PC-9 (cell line): ENCODE results near the gene DOCK9. TPM values are rescaled to one million over a fixed set of nuclear protein-coding genes. Genes with fewer than 3 reads are reported as not detected.

Experiments used
- BruUV-seq: library from RNA; stranded (reverse); fragments of 400-500 nt; replicated peaks from 2 replicates; lab custom pipeline; 2021; lab: Mats Ljungman, UMichigan
- CTCF ChIA-PET: fragments of 300-600 bp; sonication (Branson Sonifier 250); formaldehyde crosslinking; loops from one replicate; lab custom pipeline; 2022; ENCODE audit warnings: antibody characterized with exemption; lab: Charles Lee
- POLR2A ChIA-PET: fragments of 300-600 bp; sonication (Branson Sonifier 250); formaldehyde crosslinking; loops from one replicate; lab custom pipeline; 2022; ENCODE audit warnings: antibody characterized with exemption; ENCODE audit not compliant: unreplicated experiment; lab: Charles Lee
- DNase-seq, 2 experiments: peaks; one replicate each; pipeline versions ENCODE4 v3.0.0 to v3.0.0-alpha.2; 2015 to 2022; ENCODE audit warnings: mixed read lengths in 1 of 2
- H2AFZ ChIP-seq: fragments of 200-600 bp; sonication (generic); 2 replicates; pipeline ENCODE4 v1.8.1; 2017; ENCODE audit warnings: antibody characterized with exemption
- H3F3A ChIP-seq: fragments of 200-600 bp; sonication (generic); 2 replicates; pipeline ENCODE4 v1.8.1; 2017; ENCODE audit warnings: antibody characterized with exemption, mild to moderate bottlenecking, low read depth; ENCODE audit not compliant: insufficient read depth
- H3K27ac ChIP-seq: fragments of 200-600 bp; sonication (generic); 2 replicates; pipeline ENCODE4 v1.6.1; 2016; ENCODE audit warnings: mixed run types
- H3K27me3 ChIP-seq: fragments of 200-600 bp; sonication (generic); 2 replicates; pipeline ENCODE4 v1.6.1; 2016; ENCODE audit warnings: low read depth, mixed run types; ENCODE audit not compliant: insufficient read depth
- H3K36me3 ChIP-seq: fragments of 200-600 bp; sonication (generic); 2 replicates; pipeline ENCODE4 v1.6.1; 2016; ENCODE audit warnings: low read depth, mixed run types
- H3K4me1 ChIP-seq: fragments of 200-600 bp; sonication (generic); replicated peaks from 2 replicates; pipeline ENCODE4 v1.6.1; 2016; ENCODE audit warnings: mixed run types; ENCODE audit not compliant: insufficient read depth
- H3K4me2 ChIP-seq: fragments of 200-600 bp; sonication (generic); 2 replicates; pipeline ENCODE4 v1.6.1; 2017; ENCODE audit warnings: mixed run types
- H3K4me3 ChIP-seq: fragments of 200-600 bp; sonication (generic); 2 replicates; pipeline ENCODE4 v1.6.1; 2016; ENCODE audit warnings: mixed run types
- H3K79me2 ChIP-seq: fragments of 200-600 bp; sonication (generic); 2 replicates; pipeline ENCODE4 v1.6.1; 2017; ENCODE audit warnings: low read depth, mixed run types
- H3K9me2 ChIP-seq: fragments of 200-600 bp; sonication (generic); 2 replicates; pipeline ENCODE4 v1.8.1; 2017; ENCODE audit warnings: mild to moderate bottlenecking; ENCODE audit not compliant: insufficient read depth
- H3K9me3 ChIP-seq: fragments of 200-600 bp; sonication (generic); 2 replicates; pipeline ENCODE4 v1.8.1; 2016; ENCODE audit warnings: low read depth; ENCODE audit not compliant: insufficient read depth
- H4K20me1 ChIP-seq: fragments of 200-600 bp; sonication (generic); 2 replicates; pipeline ENCODE4 v1.8.1; 2017; ENCODE audit not compliant: insufficient read depth
- EZH2 ChIP-seq: fragments of 200-600 bp; sonication (generic); IDR thresholded peaks from 2 replicates; pipeline ENCODE4 v1.8.0; 2017; ENCODE audit warnings: antibody characterized with exemption, low read depth
- intact Hi-C: fragments of 100-400 bp; cut with micrococcal nuclease; formaldehyde crosslinking; loops from one replicate; pipeline ENCODE4 v1.10.0; 2022; ENCODE audit not compliant: unreplicated experiment
- total RNA-seq: library from RNA; stranded (reverse); gene quantifications from 2 replicates; pipeline ENCODE4 v1.2.3, GENCODE V29; 2021
- TF ChIP-seq, protein P1 (sequence below): fragments of 200-600 bp; sonication (generic); conservative IDR thresholded peaks from 2 replicates; pipeline ENCODE4 v1.6.1; 2017; ENCODE audit warnings: mixed run types, antibody characterized with exemption, mild to moderate bottlenecking, moderate library complexity

The DOCK9 gene
- total RNA-seq, 1 experiment from 2014 or later = 69.5 TPM

DNA sequence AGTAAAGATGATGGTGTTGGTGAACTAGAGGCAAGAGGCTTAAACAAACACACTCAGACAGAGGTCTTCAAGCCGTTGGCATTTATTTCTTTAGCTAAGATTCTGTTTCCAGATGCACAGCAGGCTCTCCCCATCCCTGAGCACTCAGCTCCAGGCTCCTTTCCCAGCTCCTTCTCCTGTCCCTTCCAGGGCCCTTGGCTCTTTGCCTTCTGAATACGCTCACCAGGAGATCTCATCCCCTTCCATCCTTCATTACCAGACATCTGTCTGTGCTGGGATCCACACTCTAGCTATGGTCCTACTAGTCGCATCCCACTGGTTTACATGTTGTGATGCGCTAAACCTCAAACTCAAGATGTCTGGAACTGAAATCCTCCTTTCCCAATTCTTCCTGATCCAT, 25.3 kb upstream of the DOCK9 start:
- no peak overlapping the region for H3K27ac ChIP-seq
- H3K27me3 ChIP-seq = no peaks in the 10 kb centered on the region
- peaks cover 2% of the 10 kb centered on the region; the same call in 1 of the 2 replicates for H3F3A ChIP-seq
- intact Hi-C loops = no loop called here
- no peaks in the 10 kb centered on the region for H3K36me3 ChIP-seq
- no peak overlapping the region for H3K4me2 ChIP-seq
- ChIA-PET POLR2A (no interaction called here), CTCF (no interaction called here)
- H3K9me2 ChIP-seq = no peaks in the 10 kb centered on the region
- no peak overlapping the region for H3K4me3 ChIP-seq
- H4K20me1 ChIP-seq = 0 out of 2 replicates have a peak, but pooled peaks cover 5% of the 10 kb centered on the region
- no peak overlapping the region for H2AFZ ChIP-seq
- BruUV-seq = no TSS peak
- peaks cover 7% of the 10 kb centered on the region for H3K4me1 ChIP-seq
- no peaks in the 10 kb centered on the region for H3K9me3 ChIP-seq
- H3K79me2 ChIP-seq = 0 out of 2 replicates have a peak, but pooled peaks cover 10% of the 10 kb centered on the region
- TF ChIP-seq, protein P1, sequence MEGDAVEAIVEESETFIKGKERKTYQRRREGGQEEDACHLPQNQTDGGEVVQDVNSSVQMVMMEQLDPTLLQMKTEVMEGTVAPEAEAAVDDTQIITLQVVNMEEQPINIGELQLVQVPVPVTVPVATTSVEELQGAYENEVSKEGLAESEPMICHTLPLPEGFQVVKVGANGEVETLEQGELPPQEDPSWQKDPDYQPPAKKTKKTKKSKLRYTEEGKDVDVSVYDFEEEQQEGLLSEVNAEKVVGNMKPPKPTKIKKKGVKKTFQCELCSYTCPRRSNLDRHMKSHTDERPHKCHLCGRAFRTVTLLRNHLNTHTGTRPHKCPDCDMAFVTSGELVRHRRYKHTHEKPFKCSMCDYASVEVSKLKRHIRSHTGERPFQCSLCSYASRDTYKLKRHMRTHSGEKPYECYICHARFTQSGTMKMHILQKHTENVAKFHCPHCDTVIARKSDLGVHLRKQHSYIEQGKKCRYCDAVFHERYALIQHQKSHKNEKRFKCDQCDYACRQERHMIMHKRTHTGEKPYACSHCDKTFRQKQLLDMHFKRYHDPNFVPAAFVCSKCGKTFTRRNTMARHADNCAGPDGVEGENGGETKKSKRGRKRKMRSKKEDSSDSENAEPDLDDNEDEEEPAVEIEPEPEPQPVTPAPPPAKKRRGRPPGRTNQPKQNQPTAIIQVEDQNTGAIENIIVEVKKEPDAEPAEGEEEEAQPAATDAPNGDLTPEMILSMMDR = no peak
- no peak for TF ChIP-seq EZH2
- DNase-seq = no peak

DNA sequence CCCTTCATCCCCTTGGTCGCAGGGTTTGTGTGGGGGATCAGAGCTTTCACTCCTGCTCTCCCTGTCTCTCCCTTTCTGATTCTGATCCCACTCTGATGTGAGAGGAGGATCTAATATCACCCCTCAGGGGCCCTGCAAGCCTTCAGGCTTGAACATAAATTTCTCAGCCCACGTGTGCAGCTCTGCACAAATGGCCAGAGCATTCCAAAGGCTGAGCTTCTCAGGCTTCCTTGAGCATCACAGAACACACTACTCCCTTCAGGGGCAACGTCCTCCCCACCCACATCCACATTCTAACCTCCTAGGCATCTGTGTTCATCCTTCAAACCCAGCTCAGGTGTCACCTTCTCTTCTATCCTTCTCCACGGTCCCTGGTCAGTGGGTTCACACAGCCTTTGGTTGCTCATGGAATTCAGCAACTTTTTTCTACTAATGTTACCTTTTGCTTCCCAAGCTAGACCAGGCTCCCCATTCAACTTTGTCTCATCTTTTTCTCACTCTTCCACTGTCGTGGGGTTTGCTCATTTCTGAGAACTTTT, 24.4 kb upstream of the DOCK9 start:
- H3K9me3 ChIP-seq = no peaks in the 10 kb centered on the region
- 0 out of 2 replicates have a peak, but pooled peaks cover 5% of the 10 kb centered on the region for H4K20me1 ChIP-seq
- TF ChIP-seq, protein P1 = no peak
- TF ChIP-seq EZH2 = no peak
- H3K27ac ChIP-seq = no peak overlapping the region
- intact Hi-C loops = no loop called here
- H3K27me3 ChIP-seq = no peaks in the 10 kb centered on the region
- peaks cover 13% of the 10 kb centered on the region; the same call in 1 of the 2 replicates for H3K79me2 ChIP-seq
- peaks cover 7% of the 10 kb centered on the region; the same call in 1 of the 2 replicates for H3F3A ChIP-seq
- H2AFZ ChIP-seq = no peak overlapping the region
- ChIA-PET POLR2A (no interaction called here), CTCF (no interaction called here)
- no peak overlapping the region for H3K4me2 ChIP-seq
- no peak for DNase-seq
- H3K4me3 ChIP-seq = no peak overlapping the region
- H3K9me2 ChIP-seq = no peaks in the 10 kb centered on the region
- BruUV-seq = no TSS peak
- H3K4me1 ChIP-seq = peaks cover 17% of the 10 kb centered on the region
- H3K36me3 ChIP-seq = no peaks in the 10 kb centered on the region

GRCh38 chr13:99000137-99000536, 22.3 kb upstream of the DOCK9 start:
- Histone ChIP-seq H3K27me3 (no peaks in the 10 kb centered on the region), H4K20me1 (0 out of 2 replicates have a peak, but pooled peaks cover 5% of the 10 kb centered on the region), H3K9me2 (no peaks in the 10 kb centered on the region), H3K79me2 (peaks cover 15% of the 10 kb centered on the region; the same call in 1 of the 2 replicates), H3K4me3 (no peak overlapping the region), H3K36me3 (no peaks in the 10 kb centered on the region), H3F3A (peaks cover 7% of the 10 kb centered on the region; the same call in 1 of the 2 replicates), H3K27ac (no peak overlapping the region), H3K4me1 (peaks cover 17% of the 10 kb centered on the region), H3K4me2 (no peak overlapping the region), H2AFZ (no peak overlapping the region), H3K9me3 (no peaks in the 10 kb centered on the region)
- intact Hi-C loops = no loop called here
- POLR2A ChIA-PET = no interaction called here
- no peak for TF ChIP-seq EZH2
- TF ChIP-seq, protein P1 = no peak
- BruUV-seq = no TSS peak
- DNase-seq = no peak
- CTCF ChIA-PET = no interaction called here
